IMR-90 (cell line): Measurements from ENCODE around the gene ZXDC. TPM values are rescaled to one million over a fixed set of nuclear protein-coding genes. Genes with fewer than 3 reads are reported as not detected.

Experiments used
- ATAC-seq: fragments of 200-7000 bp; cut with Tn5 transposase; 2 replicates; pipeline ENCODE4 v1.9.1; 2020; ENCODE audit warnings: low read depth, mild to moderate bottlenecking, moderate library complexity
- BruUV-seq: library from RNA; stranded (reverse); fragments of 400-500 nt; replicated peaks from 2 replicates; lab custom pipeline; 2021; lab: Mats Ljungman, UMichigan
- CTCF ChIA-PET: fragments of 300-600 bp; formaldehyde crosslinking; extraction: SDS; loops from one replicate; lab custom pipeline; 2021; ENCODE audit warnings: antibody characterized with exemption; lab: Yijun Ruan, JAX
- POLR2A ChIA-PET: fragments of 300-600 bp; sonication (Branson Sonifier 250); formaldehyde crosslinking; loops from one replicate; lab custom pipeline; 2022; ENCODE audit warnings: antibody characterized with exemption; ENCODE audit not compliant: unreplicated experiment; lab: Charles Lee
- DNase-seq: peaks from one replicate; pipeline ENCODE4 v3.0.0; 2013
- H2AFZ ChIP-seq: replicated peaks from 2 replicates; pipeline ENCODE3; 2013; ENCODE audit warnings: low read length, mild to moderate bottlenecking; ENCODE audit not compliant: poor library complexity
- H2AK5ac ChIP-seq: 2 replicates; pipeline ENCODE4 v1.6.1; 2013; ENCODE audit warnings: low read depth, low read length, inconsistent platforms
- H2AK9ac ChIP-seq: replicated peaks from 2 replicates; pipeline ENCODE3; 2013; ENCODE audit warnings: mild to moderate bottlenecking, low read depth, low read length, moderate library complexity; ENCODE audit not compliant: poor library complexity
- H2BK120ac ChIP-seq: 2 replicates; pipeline ENCODE4 v1.6.1; 2013; ENCODE audit warnings: low read depth, low read length, inconsistent platforms
- H2BK15ac ChIP-seq: 3 replicates; pipeline ENCODE4 v1.6.1; 2013; ENCODE audit warnings: low read depth, low read length, inconsistent platforms
- H2BK20ac ChIP-seq: 2 replicates; pipeline ENCODE4 v1.6.1; 2013; ENCODE audit warnings: low read depth, mild to moderate bottlenecking, inconsistent platforms, low read length, moderate library complexity
- H2BK5ac ChIP-seq: 2 replicates; pipeline ENCODE4 v1.6.1; 2013; ENCODE audit warnings: mild to moderate bottlenecking, low read depth, low read length, inconsistent platforms; ENCODE audit not compliant: poor library complexity, severe bottlenecking
- H3K14ac ChIP-seq: replicated peaks from 2 replicates; pipeline ENCODE4 v1.6.1; 2013; ENCODE audit warnings: low read depth, low read length, inconsistent platforms
- H3K18ac ChIP-seq: 2 replicates; pipeline ENCODE4 v1.6.1; 2013; ENCODE audit warnings: low read depth, low read length, control low read depth
- H3K23ac ChIP-seq: 2 replicates; pipeline ENCODE4 v1.6.1; 2013; ENCODE audit warnings: low read depth, low read length, inconsistent platforms
- H3K27ac ChIP-seq: 2 replicates; pipeline ENCODE4 v1.5.1; 2013; ENCODE audit warnings: mild to moderate bottlenecking, control low read depth, low read length; ENCODE audit not compliant: insufficient read depth
- H3K27me3 ChIP-seq: 2 replicates; pipeline ENCODE4 v1.6.1; 2013; ENCODE audit warnings: low read length; ENCODE audit not compliant: control insufficient read depth, insufficient read depth
- H3K36me3 ChIP-seq: 2 replicates; pipeline ENCODE4 v1.6.1; 2013; ENCODE audit warnings: low read length, mixed read lengths; ENCODE audit not compliant: control insufficient read depth, insufficient read depth
- H3K4ac ChIP-seq: 2 replicates; pipeline ENCODE4 v1.6.1; 2013; ENCODE audit warnings: low read depth, low read length, inconsistent platforms
- H3K4me1 ChIP-seq: 2 replicates; pipeline ENCODE4 v1.6.1; 2013; ENCODE audit warnings: low read length, mixed read lengths; ENCODE audit not compliant: control insufficient read depth, insufficient read depth
- H3K4me2 ChIP-seq: 2 replicates; pipeline ENCODE4 v1.6.1; 2013; ENCODE audit warnings: low read depth, mild to moderate bottlenecking, control low read depth, low read length, moderate library complexity
- H3K4me3 ChIP-seq: 2 replicates; pipeline ENCODE4 v1.5.1; 2013; ENCODE audit warnings: low read depth, mild to moderate bottlenecking, control low read depth, low read length, moderate library complexity; ENCODE audit not compliant: insufficient read depth
- H3K56ac ChIP-seq: 2 replicates; pipeline ENCODE4 v1.6.1; 2013; ENCODE audit warnings: low read length, inconsistent platforms; ENCODE audit not compliant: insufficient read depth; ENCODE audit errors: extremely low read depth
- H3K79me1 ChIP-seq, 2 experiments: 2 replicates each; pipeline ENCODE4 v1.6.1; 2013; ENCODE audit warnings: low read length in 2 of 2, inconsistent platforms in 1 of 2, low read depth in 1 of 2
- H3K9ac ChIP-seq: 2 replicates; pipeline ENCODE4 v1.6.1; 2013; ENCODE audit warnings: low read depth, low read length, control low read depth
- H3K9me1 ChIP-seq: 2 replicates; pipeline ENCODE4 v1.6.1; 2013; ENCODE audit warnings: low read length, inconsistent platforms; ENCODE audit not compliant: insufficient read depth
- H3K9me3 ChIP-seq: 2 replicates; pipeline ENCODE4 v1.6.1; 2013; ENCODE audit warnings: low read length; ENCODE audit not compliant: control insufficient read depth, insufficient read depth
- H4K20me1 ChIP-seq: 2 replicates; pipeline ENCODE4 v1.6.1; 2013; ENCODE audit warnings: low read length, inconsistent platforms; ENCODE audit not compliant: insufficient read depth
- H4K5ac ChIP-seq: 2 replicates; pipeline ENCODE4 v1.6.1; 2013; ENCODE audit warnings: mild to moderate bottlenecking, low read depth, low read length, control low read depth
- H4K8ac ChIP-seq, 2 experiments: 2 replicates each; pipeline ENCODE4 v1.6.1; 2013; ENCODE audit warnings: low read depth in 2 of 2, low read length in 2 of 2, control low read depth in 1 of 2, inconsistent platforms in 1 of 2
- H4K91ac ChIP-seq: 2 replicates; pipeline ENCODE4 v1.6.1; 2013; ENCODE audit warnings: low read depth, low read length, inconsistent platforms; ENCODE audit not compliant: insufficient read depth
- BHLHE40 ChIP-seq: fragments of 150-350 bp; IDR thresholded peaks from 2 replicates; pipeline ENCODE4 v1.6.1; 2016; ENCODE audit warnings: mild to moderate bottlenecking, low read depth, low read length
- CEBPB ChIP-seq: IDR thresholded peaks from 2 replicates; pipeline ENCODE4 v1.6.1; 2012; ENCODE audit warnings: low read depth, low read length, improper control_type of control experiment
- CHD1 ChIP-seq: IDR thresholded peaks from 2 replicates; pipeline ENCODE4 v1.6.1; 2012; ENCODE audit warnings: low read depth, low read length, improper control_type of control experiment
- FOS ChIP-seq: fragments of 150-350 bp; IDR thresholded peaks from 2 replicates; pipeline ENCODE4 v1.6.1; 2016; ENCODE audit warnings: low read depth, low read length
- WGBS, 2 experiments: methylation state at CpG; one replicate each; pipeline versions ENCODE4 v1.1.5 to v1.1.7; 2013; ENCODE audit warnings: missing lambda C conversion rate in 2 of 2; ENCODE audit not compliant: insufficient read length in 1 of 2; ENCODE audit errors: extremely low coverage in 2 of 2; 5-methylcytosine and 5-hydroxymethylcytosine counted together
- dilution Hi-C: fragments of 300-500 bp; cut with HindIII; formaldehyde crosslinking; loops from one replicate; pipeline ENCODE4 v1.14.3; 2018; ENCODE audit warnings: low sequenced_read_pairs; ENCODE audit not compliant: unreplicated experiment
- in situ Hi-C: fragments of 300-500 bp; cut with MboI; formaldehyde crosslinking; loops from 3 replicates; pipeline ENCODE4 v1.14.3; 2019; ENCODE audit warnings: low sequenced_read_pairs, inconsistent platforms, mixed read lengths
- intact Hi-C: fragments of 100-400 bp; cut with micrococcal nuclease; formaldehyde crosslinking; loops from 2 replicates; pipeline ENCODE4 v1.10.0; 2022
- polyA plus RNA-seq, 3 experiments: library from polyadenylated mRNA; depleted of rRNA; stranded (reverse); fragments of >200 nt; gene quantifications; 2 replicates each; pipeline ENCODE4 v1.2.3, GENCODE V29; 2012; ENCODE audit warnings: low replicate concordance in 1 of 3
- total RNA-seq: library from RNA; depleted of rRNA; stranded (reverse); fragments of >200 nt; gene quantifications from 2 replicates; pipeline ENCODE4 v1.2.3, GENCODE V29; 2012

ZXDC gene
- total and polyA plus RNA-seq, 2 of the 4 experiments (the other 2 are of a cell fraction) = 11.5 to 14.3 TPM

- Histone ChIP-seq H4K5ac (no peak overlapping the region), H3K79me1 (no peaks in the 10 kb centered on the region), H3K14ac (no peak overlapping the region), H3K36me3 (no peaks in the 10 kb centered on the region), H3K56ac (no peak overlapping the region), H2BK120ac (no peak overlapping the region), H2BK5ac (no peak overlapping the region), H3K4me2 (no peak overlapping the region), H4K91ac (no peak overlapping the region), H2BK15ac (no peak overlapping the region), H3K4me3 (no peak overlapping the region), H3K9me3 (no peaks in the 10 kb centered on the region), H3K18ac (no peak overlapping the region), H2AK9ac (no peak overlapping the region), H3K27me3 (peaks cover 21% of the 10 kb centered on the region; the same call in 1 of the 2 replicates), H3K4ac (no peak overlapping the region), H4K8ac (no peak overlapping the region), H3K23ac (no peak overlapping the region), H2AK5ac (no peak overlapping the region), H3K9me1 (no peaks in the 10 kb centered on the region), H3K4me1 (no peaks in the 10 kb centered on the region), H2AFZ (no peak overlapping the region), H2BK20ac (no peak overlapping the region), H4K20me1 (no peaks in the 10 kb centered on the region), H3K27ac (no peak overlapping the region), H3K9ac (no peak overlapping the region)
- no peak for DNase-seq
- ChIA-PET POLR2A (no interaction called here), CTCF (no interaction called here)
- dilution Hi-C loops = no loop called here
- no peak for ATAC-seq
- intact Hi-C loops = no loop called here
- BruUV-seq = no TSS peak
- TF ChIP-seq BHLHE40 (no peak), CEBPB (no peak), FOS (no peak), CHD1 (no peak)
- in situ Hi-C loops = no loop called here
- 72% methylated on average over 3 of the region's 6 CpGs; no CpG with 5 or more reads in 1 of the 2 experiments for WGBS, 2 experiments
These were observed 14.9 kb upstream of the ZXDC start for GRCh38 chr3:126490619-126491018.
